ENCODE results near the gene TDRD3.

GRCh38 chr13:60604058-60604457 lies 207.0 kb downstream of the TDRD3 start:
- TF ChIP-seq CTCF (IDR thresholded peaks at IDR 0.05) (no peak), EZH2 (IDR thresholded peaks at IDR 0.05) (no peak)

All from neural progenitor cell (in vitro differentiated cells).